ENCODE measurements around the gene OR10W1. TPM values are rescaled to one million over a fixed set of nuclear protein-coding genes. Genes with fewer than 3 reads are reported as not detected.

Gene OR10W1, protein sequence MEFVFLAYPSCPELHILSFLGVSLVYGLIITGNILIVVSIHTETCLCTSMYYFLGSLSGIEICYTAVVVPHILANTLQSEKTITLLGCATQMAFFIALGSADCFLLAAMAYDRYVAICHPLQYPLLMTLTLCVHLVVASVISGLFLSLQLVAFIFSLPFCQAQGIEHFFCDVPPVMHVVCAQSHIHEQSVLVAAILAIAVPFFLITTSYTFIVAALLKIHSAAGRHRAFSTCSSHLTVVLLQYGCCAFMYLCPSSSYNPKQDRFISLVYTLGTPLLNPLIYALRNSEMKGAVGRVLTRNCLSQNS
- total RNA-seq: not detected

DNA sequence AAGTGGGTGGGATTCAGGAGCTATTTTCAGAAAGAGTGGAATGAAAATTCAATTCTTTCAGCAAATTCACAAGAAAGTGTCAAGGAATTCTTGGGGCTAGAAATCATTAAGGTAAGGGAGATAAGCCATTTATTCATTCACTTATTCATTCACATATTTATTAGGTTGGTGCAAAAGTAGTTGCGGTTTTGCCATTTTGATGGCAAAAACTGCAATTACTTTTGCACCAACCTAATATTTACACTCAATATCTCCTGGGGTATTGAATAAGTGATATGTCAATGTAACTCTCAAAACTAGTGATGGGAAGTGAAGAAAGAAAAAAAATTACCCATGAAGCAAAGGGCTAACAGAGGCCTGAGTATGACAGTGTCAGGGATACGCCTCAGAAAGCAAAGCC lies at the start of gene OR10W1:
Gene OR10W1 (minus strand): TSS at position 119 of the 400 bp plus-strand sequence. CDS start 402 bp downstream, outside the sequence.
- Mint-ChIP-seq H3K27ac (no peak within 1 kb of the TSS), H3K36me3 (no peaks in the 10 kb centered on the region), H3K4me1 (ENCODE audit: low read depth) (no peaks in the 10 kb centered on the region), H3K4me3 (no peak within 1 kb of the TSS), H3K9me3 (no peaks in the 10 kb centered on the region), H3K27me3 (peaks cover 7% of the 10 kb centered on the region)
- intact Hi-C loops (cut with micrococcal nuclease): no loop called here
- DNase-seq: no peak
- ChIA-PET CTCF (no interaction called here), POLR2A (no interaction called here)

DNA sequence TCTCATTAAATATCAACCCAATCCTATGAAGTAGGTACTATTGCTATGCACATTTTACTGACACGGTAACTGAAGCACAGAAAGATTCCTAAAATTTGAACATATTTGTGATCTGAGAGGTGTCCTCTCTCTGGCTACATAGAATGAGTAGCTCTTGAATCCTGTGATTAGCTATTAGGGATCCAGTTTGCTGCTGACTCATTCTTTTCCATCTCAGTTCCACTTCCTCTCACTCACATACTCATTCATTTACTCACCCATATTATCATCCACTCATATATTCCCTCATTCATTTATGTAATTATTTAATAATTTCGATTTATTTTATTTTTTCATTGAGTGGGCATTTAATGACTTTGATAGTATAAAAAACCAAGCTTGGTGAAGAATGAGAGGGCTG lies 48.1 kb upstream of the OR10W1 start:
- CTCF ChIA-PET: interaction anchor here (0.8 kb wide), 1 partner anchor 21 kb away, joined by 3 read pairs; no protein-coding TSS in a partner anchor
- Mint-ChIP-seq H3K27me3 (peaks cover 4% of the 10 kb centered on the region), H3K27ac (no peak overlapping the region), H3K4me1 (ENCODE audit: low read depth) (no peaks in the 10 kb centered on the region), H3K4me3 (no peak overlapping the region), H3K36me3 (no peaks in the 10 kb centered on the region), H3K9me3 (peaks cover 4% of the 10 kb centered on the region)
- intact Hi-C loops (cut with micrococcal nuclease): no loop called here
- DNase-seq: no peak
- POLR2A ChIA-PET: no interaction called here

DNA sequence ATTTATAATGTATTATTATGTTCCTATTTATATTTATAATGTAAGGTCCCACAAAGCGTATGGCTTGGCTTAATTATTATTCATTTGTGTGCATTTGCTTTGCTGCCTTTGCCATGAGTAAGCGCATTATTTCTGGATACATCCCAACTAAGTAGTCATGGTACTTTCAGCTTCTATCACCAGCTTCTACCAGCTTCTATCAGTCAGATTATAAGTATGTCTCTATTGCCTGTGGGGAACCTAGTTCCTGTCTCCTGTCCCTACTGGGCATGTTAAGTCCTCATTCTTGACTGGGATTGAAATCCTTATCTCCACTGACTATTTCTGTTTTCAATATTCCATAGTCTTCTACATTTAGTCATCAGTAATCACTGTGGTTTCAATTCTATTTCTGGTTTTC lies 33.5 kb upstream of the OR10W1 start:
- H3K27ac Mint-ChIP-seq: no peak overlapping the region
- DNase-seq: no peak
- no peaks in the 10 kb centered on the region for H3K9me3 Mint-ChIP-seq
- ChIA-PET POLR2A (no interaction called here), CTCF (no interaction called here)
- no peaks in the 10 kb centered on the region for H3K27me3 Mint-ChIP-seq
- no peaks in the 10 kb centered on the region for H3K4me1 Mint-ChIP-seq (ENCODE audit: low read depth)
- intact Hi-C loops (cut with micrococcal nuclease): no loop called here
- no peak overlapping the region for H3K4me3 Mint-ChIP-seq
- no peaks in the 10 kb centered on the region for H3K36me3 Mint-ChIP-seq

DNA sequence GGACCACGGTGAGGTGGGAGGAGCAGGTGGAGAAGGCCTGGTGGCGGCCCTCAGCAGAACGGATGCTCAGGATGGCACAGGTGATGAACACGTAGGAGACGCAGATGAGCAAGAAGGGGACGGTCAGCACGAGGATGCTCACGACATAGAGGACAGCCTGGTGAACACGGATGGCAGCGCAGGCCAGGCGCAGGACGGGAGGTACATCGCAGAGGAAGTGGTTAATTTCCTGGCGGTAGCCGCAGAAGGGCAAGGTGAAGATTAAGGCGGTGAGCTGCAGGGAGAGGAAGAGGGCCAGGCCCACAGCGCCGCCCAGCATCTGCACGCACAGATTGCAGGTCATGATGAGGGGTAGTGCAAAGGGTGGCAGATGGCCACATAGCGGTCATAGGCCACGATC lies 24.0 kb upstream of the OR10W1 start:
- no peaks in the 10 kb centered on the region for H3K4me1 Mint-ChIP-seq (ENCODE audit: low read depth)
- CTCF ChIA-PET: no interaction called here

DNA sequence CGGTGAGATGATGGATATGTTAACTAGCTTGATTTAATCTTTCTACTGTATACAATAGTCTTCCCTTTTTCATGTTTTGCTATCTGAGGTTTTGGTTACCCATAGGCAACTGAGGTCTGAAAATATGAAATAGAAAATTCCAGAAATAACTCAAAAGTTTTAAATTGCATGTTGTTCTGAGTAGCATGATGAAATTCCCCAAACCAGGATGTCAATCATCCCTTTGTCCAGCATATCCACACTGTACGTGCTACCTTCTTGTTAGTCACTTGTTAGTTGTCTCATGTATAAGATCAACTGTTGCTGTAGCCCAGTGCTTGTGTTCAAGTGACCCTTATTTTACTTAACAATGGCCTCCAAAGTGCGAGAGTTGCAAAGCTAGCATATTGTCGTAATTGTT lies 21.2 kb upstream of the OR10W1 start:
- no peak for DNase-seq
- peaks cover 12% of the 10 kb centered on the region for H3K27me3 Mint-ChIP-seq
- POLR2A ChIA-PET: no interaction called here
- CTCF ChIA-PET: no interaction called here
- no peak overlapping the region for H3K4me3 Mint-ChIP-seq
- H3K36me3 Mint-ChIP-seq: no peaks in the 10 kb centered on the region
- peaks cover 5% of the 10 kb centered on the region for H3K4me1 Mint-ChIP-seq (ENCODE audit: low read depth)
- H3K27ac Mint-ChIP-seq: no peak overlapping the region
- peaks cover 4% of the 10 kb centered on the region for H3K9me3 Mint-ChIP-seq
- intact Hi-C loops (cut with micrococcal nuclease): no loop called here

More for the DNA sequence above, 24.0 kb upstream of the OR10W1 start:
- no peak overlapping the region for H3K4me3 Mint-ChIP-seq
- H3K9me3 Mint-ChIP-seq: peaks cover 4% of the 10 kb centered on the region
- no peaks in the 10 kb centered on the region for H3K36me3 Mint-ChIP-seq
- peaks cover 13% of the 10 kb centered on the region for H3K27me3 Mint-ChIP-seq
- POLR2A ChIA-PET: no interaction called here
- no peak overlapping the region for H3K27ac Mint-ChIP-seq
- intact Hi-C loops (cut with micrococcal nuclease): no loop called here
- DNase-seq: no peak

DNA sequence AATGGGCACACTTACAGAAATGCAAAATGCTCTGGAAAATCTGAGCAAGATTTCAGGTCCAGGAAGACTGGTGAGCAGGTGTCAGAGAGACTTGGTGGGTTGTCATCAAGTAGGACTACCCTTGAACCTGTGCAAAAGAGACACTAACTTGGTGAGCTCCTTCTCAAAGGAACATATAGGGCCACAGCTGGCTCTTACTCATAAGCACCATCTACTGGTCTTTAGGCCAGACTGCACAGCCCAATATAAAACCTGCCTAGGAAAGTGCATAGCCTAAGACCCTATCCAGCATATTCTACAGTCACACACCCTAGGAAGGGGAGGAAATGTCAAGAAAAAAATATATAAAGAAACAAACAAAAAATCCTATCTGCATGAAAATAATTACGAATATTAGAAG lies 18.2 kb upstream of the OR10W1 start:
- peaks cover 11% of the 10 kb centered on the region for H3K27me3 Mint-ChIP-seq
- H3K27ac Mint-ChIP-seq: no peak overlapping the region
- intact Hi-C loops (cut with micrococcal nuclease): no loop called here
- H3K36me3 Mint-ChIP-seq: no peaks in the 10 kb centered on the region
- peaks cover 5% of the 10 kb centered on the region for H3K4me1 Mint-ChIP-seq (ENCODE audit: low read depth)
- ChIA-PET POLR2A (no interaction called here), CTCF (interaction anchor here (0.6 to 1.4 kb wide), 3 partner anchors 43 to 940 kb away, joined by 3 to 6 read pairs (median 3); partner anchors contain the start of gene OR9Q2)
- peaks cover 4% of the 10 kb centered on the region for H3K9me3 Mint-ChIP-seq
- no peak for DNase-seq
- H3K4me3 Mint-ChIP-seq: no peak overlapping the region

DNA sequence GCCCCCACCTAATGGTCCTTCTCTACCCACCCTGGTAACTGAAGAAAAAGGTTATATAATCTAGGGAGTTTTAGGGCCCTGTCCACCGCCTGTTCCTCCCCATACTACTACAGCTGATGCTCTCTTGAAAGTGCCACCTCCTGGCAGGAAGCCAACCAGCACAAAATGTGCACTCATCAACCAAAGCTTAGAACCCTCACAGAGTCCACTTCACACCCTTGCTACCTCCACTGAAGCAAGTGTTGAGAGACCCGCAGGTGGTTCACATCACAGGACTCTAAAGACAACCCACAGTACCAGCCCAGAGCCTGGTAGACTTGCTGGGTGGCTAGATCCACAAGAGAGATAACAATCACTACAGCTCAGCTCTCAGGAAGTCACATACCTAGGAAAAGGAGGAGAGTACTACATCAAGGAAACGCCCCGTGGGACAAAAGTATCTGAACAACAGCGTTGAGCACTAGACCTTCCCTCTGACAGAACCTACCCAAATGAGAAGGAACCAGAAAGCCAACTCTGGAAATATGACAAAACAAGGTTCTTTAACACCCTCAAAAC lies 17.5 kb upstream of the OR10W1 start:
- POLR2A ChIA-PET: no interaction called here
- intact Hi-C loops (cut with micrococcal nuclease): no loop called here
- peaks cover 12% of the 10 kb centered on the region for H3K27me3 Mint-ChIP-seq
- DNase-seq: no peak
- H3K9me3 Mint-ChIP-seq: peaks cover under 1% of the 10 kb centered on the region
- no peak overlapping the region for H3K4me3 Mint-ChIP-seq
- peaks cover 5% of the 10 kb centered on the region for H3K4me1 Mint-ChIP-seq (ENCODE audit: low read depth)
- no peaks in the 10 kb centered on the region for H3K36me3 Mint-ChIP-seq
- no peak overlapping the region for H3K27ac Mint-ChIP-seq
- CTCF ChIA-PET: interaction anchor here (0.6 to 1.4 kb wide), 3 partner anchors 43 to 939 kb away, joined by 3 to 6 read pairs (median 3); partner anchors contain the start of gene OR9Q2

DNA sequence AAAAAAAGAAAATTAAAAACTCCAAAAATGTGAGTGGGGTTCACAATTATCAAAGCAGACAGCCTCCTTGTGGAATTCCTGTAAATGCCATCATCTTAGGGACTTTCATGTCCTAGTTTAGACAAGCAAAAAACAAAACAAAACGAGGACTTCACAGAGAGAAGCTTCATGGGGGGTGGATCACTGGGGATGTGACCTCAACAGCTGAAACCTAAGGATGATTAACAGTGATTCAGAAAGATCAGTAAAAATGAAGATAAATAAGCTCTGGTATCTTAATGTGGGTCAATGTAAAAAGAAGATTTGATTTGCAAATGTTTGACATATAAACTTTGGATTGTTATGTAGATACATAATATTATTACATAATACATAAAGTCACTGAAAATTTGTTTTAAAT lies 8.1 kb upstream of the OR10W1 start:
- peaks cover 8% of the 10 kb centered on the region for H3K9me3 Mint-ChIP-seq
- H3K27me3 Mint-ChIP-seq: peaks cover 15% of the 10 kb centered on the region
- H3K4me1 Mint-ChIP-seq (ENCODE audit: low read depth): no peaks in the 10 kb centered on the region
- ChIA-PET CTCF (no interaction called here), POLR2A (no interaction called here)
- no peak overlapping the region for H3K4me3 Mint-ChIP-seq
- H3K27ac Mint-ChIP-seq: no peak overlapping the region
- intact Hi-C loops (cut with micrococcal nuclease): no loop called here
- H3K36me3 Mint-ChIP-seq: no peaks in the 10 kb centered on the region
- DNase-seq: no peak

DNA sequence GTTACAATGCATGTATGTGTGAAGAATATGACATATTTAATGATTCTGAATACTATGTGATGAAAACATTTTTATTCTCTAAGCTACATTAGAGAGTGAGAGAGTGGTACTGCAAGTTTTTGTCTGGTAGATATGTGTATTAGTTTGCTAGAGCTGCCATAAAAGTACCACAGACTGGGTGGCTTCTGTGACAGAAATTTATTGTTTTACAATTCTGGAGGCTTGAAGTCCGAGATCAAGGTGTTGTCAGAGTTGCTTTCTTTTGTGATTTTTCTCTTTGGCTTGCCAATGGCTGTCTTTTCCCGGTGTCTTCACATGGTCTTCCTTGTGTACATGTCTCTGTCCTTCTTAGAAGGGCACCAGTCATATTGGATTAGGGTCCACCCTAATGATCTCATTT lies 6.9 kb upstream of the OR10W1 start:
- peaks cover 8% of the 10 kb centered on the region for H3K9me3 Mint-ChIP-seq
- CTCF ChIA-PET: no interaction called here
- no peaks in the 10 kb centered on the region for H3K4me1 Mint-ChIP-seq (ENCODE audit: low read depth)
- DNase-seq: no peak
- intact Hi-C loops (cut with micrococcal nuclease): no loop called here
- H3K36me3 Mint-ChIP-seq: no peaks in the 10 kb centered on the region
- H3K4me3 Mint-ChIP-seq: no peak overlapping the region
- H3K27ac Mint-ChIP-seq: no peak overlapping the region
- peaks cover 10% of the 10 kb centered on the region for H3K27me3 Mint-ChIP-seq
- POLR2A ChIA-PET: no interaction called here

DNA sequence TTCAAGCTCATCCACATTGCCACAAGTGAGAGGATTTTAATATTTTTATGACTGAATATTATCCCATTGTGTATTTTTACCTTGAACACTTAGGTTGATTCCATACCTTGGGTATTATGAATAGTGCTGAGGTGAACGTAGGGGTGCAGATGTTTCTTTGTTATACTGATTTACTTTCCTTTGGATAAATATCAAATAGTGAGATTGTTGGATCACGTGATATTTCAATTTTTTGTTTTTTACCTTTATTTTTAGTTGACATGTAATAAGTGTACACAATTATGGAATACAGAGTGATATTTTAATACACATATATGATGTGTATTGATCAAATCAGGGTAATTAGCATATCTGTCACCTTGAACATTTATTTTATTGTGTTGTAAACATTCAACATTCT lies 8.1 kb downstream of the OR10W1 start:
- no peaks in the 10 kb centered on the region for H3K4me1 Mint-ChIP-seq (ENCODE audit: low read depth)
- H3K36me3 Mint-ChIP-seq: no peaks in the 10 kb centered on the region
- no peak overlapping the region for H3K27ac Mint-ChIP-seq
- POLR2A ChIA-PET: no interaction called here
- no peak overlapping the region for H3K4me3 Mint-ChIP-seq
- H3K9me3 Mint-ChIP-seq: peaks cover 7% of the 10 kb centered on the region
- H3K27me3 Mint-ChIP-seq: peaks cover 3% of the 10 kb centered on the region
- intact Hi-C loops (cut with micrococcal nuclease): no loop called here
- no peak for DNase-seq
- CTCF ChIA-PET: no interaction called here

DNA sequence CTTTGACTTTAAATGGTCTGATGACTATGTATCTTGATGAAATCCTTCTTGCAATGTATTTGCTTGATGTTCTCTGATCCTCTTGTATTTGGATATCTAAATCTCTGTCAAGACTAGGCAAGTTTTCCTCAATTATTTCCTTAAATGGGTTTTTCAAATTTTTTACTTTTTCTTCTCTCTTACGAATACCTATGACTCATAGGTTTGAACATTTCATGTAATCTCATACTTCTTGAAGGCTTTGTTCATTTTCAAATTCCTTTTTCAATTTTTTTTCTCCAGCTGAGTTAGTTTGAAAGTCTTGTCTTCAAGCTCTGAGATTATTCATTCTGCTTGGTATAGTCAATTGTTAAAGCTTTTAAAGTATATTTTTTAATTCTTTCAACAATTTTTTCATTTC lies 13.1 kb downstream of the OR10W1 start:
- no peak overlapping the region for H3K27ac Mint-ChIP-seq
- intact Hi-C loops (cut with micrococcal nuclease): no loop called here
- no peaks in the 10 kb centered on the region for H3K36me3 Mint-ChIP-seq
- DNase-seq: no peak
- H3K4me1 Mint-ChIP-seq (ENCODE audit: low read depth): no peaks in the 10 kb centered on the region
- no peak overlapping the region for H3K4me3 Mint-ChIP-seq
- CTCF ChIA-PET: no interaction called here
- peaks cover 2% of the 10 kb centered on the region for H3K27me3 Mint-ChIP-seq
- POLR2A ChIA-PET: no interaction called here
- peaks cover 25% of the 10 kb centered on the region for H3K9me3 Mint-ChIP-seq

DNA sequence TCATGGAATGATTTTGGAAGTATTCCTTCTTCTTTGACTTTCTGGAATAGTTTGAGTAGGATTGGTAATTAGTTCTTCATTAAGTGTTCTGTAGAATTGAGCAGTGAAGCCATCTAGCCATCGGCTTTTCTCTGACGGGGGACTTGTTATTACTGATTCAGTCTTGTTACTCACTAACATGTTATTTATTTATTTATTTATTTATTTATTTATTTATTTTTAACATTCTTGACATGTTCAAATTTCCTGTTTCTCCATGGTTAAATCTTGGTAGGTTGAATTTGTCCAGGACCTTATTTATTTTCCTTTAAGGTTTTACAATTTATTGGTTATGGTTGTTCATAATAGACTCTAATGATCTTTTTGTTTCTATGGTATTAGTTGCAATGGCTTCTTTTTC lies 24.1 kb downstream of the OR10W1 start:
- H3K9me3 Mint-ChIP-seq: peaks cover 18% of the 10 kb centered on the region
- POLR2A ChIA-PET: no interaction called here

DNA sequence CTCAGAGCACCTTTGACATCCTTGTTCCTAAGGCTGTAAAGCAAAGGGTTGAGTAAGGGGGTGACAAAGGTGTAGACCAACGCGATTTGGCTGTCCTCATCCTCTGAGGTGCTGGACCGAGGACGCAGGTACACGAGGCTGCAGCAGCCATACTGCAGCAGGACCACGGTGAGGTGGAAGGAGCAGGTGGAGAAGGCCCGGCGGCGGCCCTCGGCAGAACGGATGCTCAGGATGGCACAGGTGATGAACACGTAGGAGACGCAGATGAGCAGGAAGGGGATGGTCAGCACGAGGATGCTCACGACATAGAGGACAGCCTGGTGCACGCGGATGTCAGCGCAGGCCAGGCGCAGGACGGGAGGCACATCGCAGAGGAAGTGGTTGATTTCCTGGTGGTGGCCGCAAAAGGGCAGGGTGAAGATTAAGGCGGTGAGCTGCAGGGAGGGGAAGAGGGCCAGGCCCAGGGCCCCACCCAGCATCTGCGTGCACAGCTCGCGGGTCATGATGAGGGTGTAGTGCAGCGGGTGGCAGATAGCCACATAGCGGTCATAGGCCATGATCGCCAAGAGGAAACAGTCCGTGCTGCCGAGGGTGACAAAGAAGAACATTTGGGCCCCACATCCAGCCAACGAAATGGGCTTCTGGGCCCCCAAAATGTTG lies 40.0 kb downstream of the OR10W1 start:
- H3K27ac Mint-ChIP-seq: no peak overlapping the region

More for the DNA sequence above, 24.1 kb downstream of the OR10W1 start:
- Mint-ChIP-seq H3K4me1 (ENCODE audit: low read depth) (no peaks in the 10 kb centered on the region), H3K27ac (no peak overlapping the region), H3K36me3 (no peaks in the 10 kb centered on the region), H3K4me3 (no peak overlapping the region), H3K27me3 (peaks cover 16% of the 10 kb centered on the region)
- intact Hi-C loops (cut with micrococcal nuclease): no loop called here
- DNase-seq: no peak
- CTCF ChIA-PET: no interaction called here

More for the DNA sequence above, 40.0 kb downstream of the OR10W1 start:
- no peaks in the 10 kb centered on the region for H3K9me3 Mint-ChIP-seq
- intact Hi-C loops (cut with micrococcal nuclease): no loop called here
- ChIA-PET CTCF (no interaction called here), POLR2A (no interaction called here)
- H3K4me1 Mint-ChIP-seq (ENCODE audit: low read depth): no peaks in the 10 kb centered on the region
- H3K27me3 Mint-ChIP-seq: no peaks in the 10 kb centered on the region
- H3K4me3 Mint-ChIP-seq: no peak overlapping the region
- H3K36me3 Mint-ChIP-seq: no peaks in the 10 kb centered on the region
- DNase-seq: no peak
